GM23338 (cell line): ENCODE data around the gene SAMD8. TPM values are rescaled to one million over a fixed set of nuclear protein-coding genes. Genes with fewer than 3 reads are reported as not detected.

Source experiments
- ATAC-seq: fragments of 200-7000 bp; cut with Tn5 transposase; 3 replicates; pipeline ENCODE4 v1.9.1; 2020
- DNase-seq: peaks from one replicate; pipeline ENCODE4 v3.0.0-alpha.2; 2015; ENCODE audit warnings: low spot score
- H2AFZ ChIP-seq: fragments of 200-600 bp; sonication (generic); 2 replicates; pipeline ENCODE4 v1.8.0; 2016; ENCODE audit warnings: antibody characterized with exemption, mild to moderate bottlenecking, moderate library complexity
- H3F3A ChIP-seq: fragments of 200-600 bp; sonication (generic); replicated peaks from 2 replicates; pipeline ENCODE4 v1.8.0; 2017; ENCODE audit warnings: antibody characterized with exemption, mixed run types, low read depth
- H3K27ac ChIP-seq: fragments of 200-600 bp; sonication (generic); 2 replicates; pipeline ENCODE4 v1.6.1; 2016; ENCODE audit warnings: low read depth
- H3K27me3 ChIP-seq: fragments of 200-600 bp; sonication (generic); 2 replicates; pipeline ENCODE4 v1.8.0; 2016; ENCODE audit warnings: mild to moderate bottlenecking, mixed run types, moderate library complexity; ENCODE audit not compliant: insufficient read depth
- H3K36me3 ChIP-seq: fragments of 200-600 bp; sonication (generic); 2 replicates; pipeline ENCODE4 v1.8.0; 2016; ENCODE audit warnings: mild to moderate bottlenecking; ENCODE audit not compliant: insufficient read depth
- H3K4me1 ChIP-seq: fragments of 200-600 bp; sonication (generic); 2 replicates; pipeline ENCODE4 v1.8.0; 2016; ENCODE audit warnings: mild to moderate bottlenecking, moderate library complexity; ENCODE audit not compliant: insufficient read depth
- H3K4me2 ChIP-seq: fragments of 200-600 bp; sonication (generic); 2 replicates; pipeline ENCODE4 v1.7.1; 2017; ENCODE audit warnings: mixed run types
- H3K4me3 ChIP-seq: fragments of 200-600 bp; sonication (generic); 2 replicates; pipeline ENCODE4 v1.6.1; 2016; ENCODE audit warnings: mixed run types
- H3K79me2 ChIP-seq: fragments of 200-600 bp; sonication (generic); replicated peaks from 2 replicates; pipeline ENCODE4 v1.8.0; 2017; ENCODE audit warnings: mild to moderate bottlenecking; ENCODE audit not compliant: insufficient read depth
- H3K9me2 ChIP-seq: fragments of 200-600 bp; sonication (generic); 2 replicates; pipeline ENCODE4 v1.8.0; 2017; ENCODE audit not compliant: insufficient read depth
- H4K20me1 ChIP-seq: fragments of 200-600 bp; sonication (generic); replicated peaks from 2 replicates; pipeline ENCODE4 v1.8.0; 2017; ENCODE audit warnings: mild to moderate bottlenecking; ENCODE audit not compliant: insufficient read depth
- H3K27ac Mint-ChIP-seq: 2 replicates; pipeline ENCODE4 v1.8.0; 2020; ENCODE audit warnings: inconsistent platforms, mild to moderate bottlenecking, moderate library complexity, mixed read lengths
- H3K27me3 Mint-ChIP-seq: 3 replicates; pipeline ENCODE4 v1.8.0; 2022; ENCODE audit warnings: low read depth, mild to moderate bottlenecking, moderate library complexity, mixed read lengths, inconsistent platforms; ENCODE audit not compliant: insufficient read depth, poor library complexity
- H3K36me3 Mint-ChIP-seq: 3 replicates; pipeline ENCODE4 v1.8.0; 2021; ENCODE audit warnings: low read depth, mild to moderate bottlenecking, inconsistent platforms, moderate library complexity, mixed read lengths
- H3K4me1 Mint-ChIP-seq: 3 replicates; pipeline ENCODE4 v1.8.0; 2020; ENCODE audit warnings: mild to moderate bottlenecking, inconsistent platforms, mixed read lengths
- H3K4me3 Mint-ChIP-seq: 3 replicates; pipeline ENCODE4 v1.8.0; 2021; ENCODE audit warnings: moderate library complexity, mild to moderate bottlenecking, inconsistent platforms, mixed read lengths
- H3K9me3 Mint-ChIP-seq: 3 replicates; pipeline ENCODE4 v1.8.0; 2020; ENCODE audit warnings: moderate library complexity, mild to moderate bottlenecking, inconsistent platforms, mixed read lengths
- CREB1 ChIP-seq: fragments of 250-450 bp; sonication (Bioruptor Pico); IDR thresholded peaks from 2 replicates; pipeline ENCODE4 v1.5.0; 2020; ENCODE audit warnings: low read depth, mild to moderate bottlenecking, moderate library complexity
- EZH2phosphoT487 ChIP-seq: fragments of 200-600 bp; sonication (generic); IDR thresholded peaks from one replicate; pipeline ENCODE4 v1.8.1; 2018; ENCODE audit warnings: antibody characterized with exemption; ENCODE audit not compliant: unreplicated experiment
- JUNB ChIP-seq: IDR thresholded peaks from one replicate; pipeline ENCODE4 v1.6.1; 2016; ENCODE audit warnings: antibody characterized with exemption; ENCODE audit not compliant: unreplicated experiment
- NANOG ChIP-seq: IDR thresholded peaks from 2 replicates; pipeline ENCODE4 v1.6.1; 2016; ENCODE audit warnings: antibody characterized with exemption, borderline replicate concordance
- POLR2AphosphoS5 ChIP-seq: IDR thresholded peaks from 2 replicates; pipeline ENCODE4 v1.6.1; 2016; ENCODE audit warnings: antibody characterized with exemption, low read depth
- ZNF114 ChIP-seq: fragments of 250-450 bp; sonication (Bioruptor Pico); IDR thresholded peaks from 2 replicates; pipeline ENCODE4 v1.5.0; 2020; ENCODE audit warnings: mild to moderate bottlenecking, moderate library complexity
- long read RNA-seq: library from polyadenylated mRNA; unstranded; transcript quantifications from one replicate; pipeline ENCODE4 v2.0.0, GENCODE V29; 2020; ENCODE audit not compliant: unreplicated experiment
- polyA plus RNA-seq: library from polyadenylated mRNA; unstranded; fragments of >200 nt; fragmentation: Nextera tagmentation; extraction: Ambion mirVana; gene quantifications from 2 replicates; pipeline ENCODE4 v1.2.1, GENCODE V29; 2016
- total RNA-seq: library from RNA; depleted of rRNA; stranded (reverse); fragments of >200 nt; shearing (Covaris generic); gene quantifications from 2 replicates; pipeline ENCODE4 v1.2.3, GENCODE V29; 2014; rRNA removed
- TF ChIP-seq, protein P1 (sequence below): IDR thresholded peaks from 2 replicates; pipeline ENCODE4 v1.6.1; 2016; ENCODE audit warnings: antibody characterized with exemption
- TF ChIP-seq, protein P2 (sequence below), 2 experiments: fragments of 200-600 bp in 1 of 2; sonication (generic) in 1 of 2; conservative IDR thresholded peaks; 2 replicates each; pipeline versions ENCODE4 v1.5.1 to v1.6.1; 2016 to 2017; ENCODE audit warnings: antibody characterized with exemption in 2 of 2, low read depth in 2 of 2, mild to moderate bottlenecking in 2 of 2, moderate library complexity in 1 of 2

Gene SAMD8
- total RNA-seq (26.4 and 28.4 TPM in 2 replicates), polyA plus RNA-seq (6.4 and 7.8 TPM in 2 replicates)
- long read RNA-seq, partial matches to known transcripts: 1 of 3 reads
- long read RNA-seq, other reads (novel, unspliced or antisense): 1 of 3 reads

DNA sequence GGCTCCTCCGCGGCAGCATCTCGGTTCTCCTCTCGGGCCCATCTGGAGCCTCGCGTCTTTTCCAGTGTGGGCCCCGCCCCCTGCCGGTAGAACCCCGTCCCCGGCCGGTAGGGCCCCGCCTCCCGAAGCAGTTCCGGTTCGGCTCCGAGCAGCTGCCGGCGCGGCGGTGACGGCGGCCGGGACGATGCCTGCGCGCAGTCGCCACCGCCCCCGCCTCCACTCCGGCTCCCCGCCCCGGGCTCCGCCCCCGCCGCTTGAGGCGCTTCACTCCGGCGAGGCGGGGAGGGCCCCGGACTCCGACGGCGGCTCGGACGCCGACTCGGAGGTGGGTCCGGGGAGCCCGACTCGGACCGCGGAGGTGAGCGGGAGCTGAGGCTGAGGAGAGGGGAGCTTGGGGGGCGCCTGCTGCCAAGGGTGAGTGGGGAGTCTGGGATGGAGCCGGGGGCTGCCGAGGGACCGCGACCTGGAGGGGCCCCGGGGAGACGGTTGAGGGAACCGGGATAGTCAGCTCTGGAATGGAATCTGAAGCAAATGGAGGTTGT lies at the start of gene SAMD8:
TSS of gene SAMD8 (plus strand) at position 292 of the 542 bp plus-strand sequence. CDS start 38,873 bp downstream, outside the sequence.
- TF ChIP-seq POLR2AphosphoS5 (peak; percentile 86), CREB1 (CRISPR knock-in tag) (peak; percentile 63)
- TF ChIP-seq, protein P1, sequence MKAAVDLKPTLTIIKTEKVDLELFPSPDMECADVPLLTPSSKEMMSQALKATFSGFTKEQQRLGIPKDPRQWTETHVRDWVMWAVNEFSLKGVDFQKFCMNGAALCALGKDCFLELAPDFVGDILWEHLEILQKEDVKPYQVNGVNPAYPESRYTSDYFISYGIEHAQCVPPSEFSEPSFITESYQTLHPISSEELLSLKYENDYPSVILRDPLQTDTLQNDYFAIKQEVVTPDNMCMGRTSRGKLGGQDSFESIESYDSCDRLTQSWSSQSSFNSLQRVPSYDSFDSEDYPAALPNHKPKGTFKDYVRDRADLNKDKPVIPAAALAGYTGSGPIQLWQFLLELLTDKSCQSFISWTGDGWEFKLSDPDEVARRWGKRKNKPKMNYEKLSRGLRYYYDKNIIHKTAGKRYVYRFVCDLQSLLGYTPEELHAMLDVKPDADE: no peak
- TF ChIP-seq, protein P2, sequence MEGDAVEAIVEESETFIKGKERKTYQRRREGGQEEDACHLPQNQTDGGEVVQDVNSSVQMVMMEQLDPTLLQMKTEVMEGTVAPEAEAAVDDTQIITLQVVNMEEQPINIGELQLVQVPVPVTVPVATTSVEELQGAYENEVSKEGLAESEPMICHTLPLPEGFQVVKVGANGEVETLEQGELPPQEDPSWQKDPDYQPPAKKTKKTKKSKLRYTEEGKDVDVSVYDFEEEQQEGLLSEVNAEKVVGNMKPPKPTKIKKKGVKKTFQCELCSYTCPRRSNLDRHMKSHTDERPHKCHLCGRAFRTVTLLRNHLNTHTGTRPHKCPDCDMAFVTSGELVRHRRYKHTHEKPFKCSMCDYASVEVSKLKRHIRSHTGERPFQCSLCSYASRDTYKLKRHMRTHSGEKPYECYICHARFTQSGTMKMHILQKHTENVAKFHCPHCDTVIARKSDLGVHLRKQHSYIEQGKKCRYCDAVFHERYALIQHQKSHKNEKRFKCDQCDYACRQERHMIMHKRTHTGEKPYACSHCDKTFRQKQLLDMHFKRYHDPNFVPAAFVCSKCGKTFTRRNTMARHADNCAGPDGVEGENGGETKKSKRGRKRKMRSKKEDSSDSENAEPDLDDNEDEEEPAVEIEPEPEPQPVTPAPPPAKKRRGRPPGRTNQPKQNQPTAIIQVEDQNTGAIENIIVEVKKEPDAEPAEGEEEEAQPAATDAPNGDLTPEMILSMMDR (conservative IDR thresholded peaks at IDR 0.05; ENCODE audit: low read depth in 2 of 2): peak in 1 of 2 experiments; percentile 17; a peak in 1 of 4 replicates
- peaks cover 44% of the 10 kb centered on the region for H3K79me2 ChIP-seq
- Mint-ChIP-seq H3K4me1 (peaks cover 40% of the 10 kb centered on the region), H3K27me3 (peaks cover 6% of the 10 kb centered on the region), H3K36me3 (no peaks in the 10 kb centered on the region), H3K9me3 (no peaks in the 10 kb centered on the region; the same call in 2 of the 3 replicates), H3K4me3 (peak within 1 kb of the TSS; percentile 87), H3K27ac (peak within 1 kb of the TSS; percentile 95)
- DNase-seq (peak; percentile 98), ATAC-seq (peak; percentile 76)
- H3K27ac ChIP-seq: peak within 1 kb of the TSS; percentile 97
- H3K9me2 ChIP-seq: no peaks in the 10 kb centered on the region
- peaks cover 15% of the 10 kb centered on the region for H3K4me1 ChIP-seq
- H3K27me3 ChIP-seq: no peaks in the 10 kb centered on the region
- peak within 1 kb of the TSS; percentile 93 for H2AFZ ChIP-seq
- peaks cover 29% of the 10 kb centered on the region for H3F3A ChIP-seq
- peak within 1 kb of the TSS; percentile 99 for H3K4me3 ChIP-seq
- H3K4me2 ChIP-seq: peak within 1 kb of the TSS; percentile 87
- H3K36me3 ChIP-seq: no peaks in the 10 kb centered on the region
- no peaks in the 10 kb centered on the region; the same call in none of the 2 replicates for H4K20me1 ChIP-seq

DNA sequence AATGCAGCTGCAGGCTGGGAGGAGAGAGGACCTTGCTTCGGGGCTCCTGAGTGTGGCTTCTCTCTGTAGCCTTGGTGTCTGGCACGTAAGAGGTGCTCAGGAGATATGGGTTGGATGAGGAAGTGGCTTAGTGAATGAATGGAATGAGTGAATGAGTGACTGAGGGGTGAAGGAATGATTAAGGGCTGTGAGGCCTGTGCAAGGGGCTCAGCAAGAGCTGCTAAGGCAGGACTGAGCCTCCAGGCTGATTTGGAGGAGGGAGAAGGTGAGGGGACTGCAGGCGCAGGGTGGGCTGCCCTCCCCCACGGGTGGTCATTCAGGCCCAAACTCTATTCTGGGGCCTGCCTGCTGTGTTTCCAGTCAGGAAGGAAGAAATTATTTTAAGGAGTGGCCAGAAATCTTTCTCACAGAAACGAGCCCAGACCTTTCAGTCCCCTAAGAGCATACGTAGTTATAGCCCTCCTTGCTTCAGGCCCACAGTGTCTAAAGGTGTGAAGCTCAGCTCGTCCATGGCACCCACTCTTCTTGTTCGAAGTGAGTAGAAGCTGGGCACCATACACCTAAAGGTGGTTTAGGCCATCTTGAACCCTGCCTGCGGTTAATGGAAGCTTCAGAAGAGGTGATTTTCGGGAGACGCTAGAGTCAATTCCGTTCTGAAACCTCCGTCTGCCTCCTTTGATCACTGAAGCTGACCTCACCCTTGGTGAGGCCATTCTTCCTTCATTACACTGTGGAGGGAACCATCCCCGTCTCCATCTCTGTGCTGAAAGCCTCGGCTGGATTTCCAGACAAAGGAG lies 49.5 kb upstream of the SAMD8 start:
- Histone ChIP-seq H3K27me3 (no peaks in the 10 kb centered on the region), H3K79me2 (no peaks in the 10 kb centered on the region), H3K4me1 (0 out of 2 replicates have a peak, but pooled peaks cover 3% of the 10 kb centered on the region), H3F3A (no peaks in the 10 kb centered on the region), H3K27ac (no peak overlapping the region), H3K9me2 (no peaks in the 10 kb centered on the region; the same call in none of the 2 replicates), H3K4me2 (no peak overlapping the region), H3K36me3 (no peaks in the 10 kb centered on the region), H2AFZ (peak overlapping the region; percentile 66; the same call in 1 of the 2 replicates), H3K4me3 (no peak overlapping the region), H4K20me1 (no peaks in the 10 kb centered on the region)
- no peak overlapping the region for H3K4me3 Mint-ChIP-seq
- H3K27me3 Mint-ChIP-seq: peaks cover 3% of the 10 kb centered on the region
- H3K27ac Mint-ChIP-seq: no peak overlapping the region
- H3K4me1 Mint-ChIP-seq: peaks cover 3% of the 10 kb centered on the region; the same call in 2 of the 3 replicates
- no peak for ATAC-seq
- H3K36me3 Mint-ChIP-seq: no peaks in the 10 kb centered on the region
- no peak for DNase-seq
- H3K9me3 Mint-ChIP-seq: no peaks in the 10 kb centered on the region
- TF ChIP-seq POLR2AphosphoS5: no peak
- no peak for TF ChIP-seq ZNF114 (CRISPR knock-in tag)
- TF ChIP-seq, protein P2 (conservative IDR thresholded peaks at IDR 0.05; ENCODE audit: low read depth in 2 of 2): no peak
- TF ChIP-seq CREB1 (CRISPR knock-in tag): no peak
- TF ChIP-seq EZH2phosphoT487: no peak
- TF ChIP-seq NANOG: no peak
- no peak for TF ChIP-seq JUNB
